ENCODE measurements around the gene PARK7.

Gene PARK7

DNA sequence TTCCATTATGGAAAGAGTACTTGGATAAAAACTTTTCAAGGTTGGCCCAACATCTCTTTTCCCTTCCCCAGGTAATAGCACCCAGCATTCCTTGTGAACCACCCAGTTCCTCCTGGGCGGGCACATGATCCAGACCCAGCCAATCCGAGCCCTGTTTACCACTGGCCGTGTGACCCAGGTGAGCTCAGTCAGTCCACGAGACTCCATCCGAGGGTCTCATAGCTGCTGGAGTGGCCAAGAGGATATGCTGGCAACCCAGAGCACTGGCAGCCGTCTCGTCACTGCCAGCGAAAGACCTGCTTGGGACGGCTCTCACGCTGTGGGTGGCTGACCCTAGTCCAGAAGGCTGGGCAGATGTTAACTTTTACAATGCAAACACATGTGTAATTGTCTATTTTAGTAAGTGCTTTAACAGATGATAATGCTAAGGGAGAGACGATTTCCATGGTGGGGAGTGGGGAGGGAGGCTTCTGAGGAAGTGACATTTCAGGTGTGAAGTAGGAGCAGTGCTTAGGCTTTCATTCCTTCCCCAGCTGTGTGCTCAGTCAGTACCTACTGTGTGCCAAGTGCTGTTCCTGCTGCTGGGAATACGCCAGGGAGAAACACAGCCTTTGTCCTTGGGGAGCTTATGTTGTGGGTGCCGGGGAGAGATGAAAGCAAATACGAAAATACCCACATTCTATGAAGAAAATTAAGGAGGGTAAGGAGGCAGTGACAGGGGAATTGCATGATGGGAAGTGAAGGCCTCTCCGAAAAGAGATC lies 24.5 kb downstream of the PARK7 start:
- DNase-seq: no peak

DNA sequence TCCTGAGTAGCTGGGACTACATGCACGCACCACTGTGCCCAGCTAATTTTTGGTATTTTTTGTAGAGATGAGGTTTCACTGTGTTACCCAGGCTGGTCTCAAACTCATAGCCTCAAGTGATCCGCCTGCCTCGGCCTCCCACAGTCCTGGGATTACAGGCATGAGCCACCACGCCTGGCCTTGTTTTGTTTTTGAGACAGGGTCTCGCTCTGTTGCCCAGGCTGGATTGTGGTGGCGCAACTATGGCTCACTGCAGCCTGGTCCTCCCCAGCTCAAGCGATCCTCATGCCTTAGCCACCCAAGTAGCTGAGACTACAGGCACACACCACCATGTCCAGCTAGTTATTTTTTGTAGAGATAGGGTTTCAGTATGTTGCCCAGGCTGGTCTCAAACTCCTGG lies 26.0 kb downstream of the PARK7 start:
- no peak for DNase-seq

DNA sequence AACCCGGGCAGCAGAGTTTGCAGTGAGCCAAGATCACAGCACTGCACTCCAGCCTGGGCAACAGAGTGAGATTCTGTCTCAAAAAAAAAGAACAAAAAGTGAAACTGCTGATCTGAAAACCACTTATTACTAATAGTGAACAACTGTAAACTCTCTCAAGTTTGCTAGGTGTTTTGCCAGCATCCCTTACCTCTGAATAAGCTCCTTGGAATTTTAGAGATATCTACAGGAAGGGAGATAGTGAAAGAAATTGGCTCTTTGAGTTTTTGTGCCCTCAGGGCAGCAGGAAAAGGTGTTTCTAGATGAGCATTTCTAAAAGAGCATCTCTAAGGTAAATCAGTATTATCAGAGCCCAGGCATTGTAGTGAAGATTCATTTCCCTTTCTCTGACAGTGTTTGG lies 27.1 kb downstream of the PARK7 start:
- no peak for DNase-seq

DNA sequence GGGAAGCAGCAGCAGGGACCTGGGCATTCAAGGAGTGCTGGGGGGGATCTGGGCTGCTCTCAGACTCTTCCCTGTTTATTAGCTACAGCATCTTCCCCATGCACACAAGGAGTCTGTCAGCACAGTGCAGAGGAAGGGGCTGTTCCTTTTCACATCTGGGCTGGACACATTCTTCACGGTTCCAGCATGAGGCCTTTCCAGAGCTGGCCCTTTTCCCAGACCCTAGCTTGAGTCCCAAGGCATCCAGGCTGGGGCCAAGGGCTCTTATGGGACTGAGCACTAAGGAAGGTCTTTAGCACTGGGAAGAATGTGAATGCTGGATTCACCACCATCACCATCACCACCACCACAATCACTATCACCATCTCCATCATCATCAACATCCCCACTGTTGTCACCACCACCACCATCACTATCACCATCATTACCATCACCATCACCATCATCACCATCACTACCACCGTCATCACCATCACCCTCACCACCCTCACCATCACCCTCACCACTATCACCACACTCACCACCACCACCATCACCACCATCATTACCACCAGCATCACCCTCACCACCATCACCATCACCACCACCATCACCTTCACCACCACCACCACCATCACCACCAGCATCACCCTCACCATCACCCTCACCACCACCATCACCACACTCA lies 28.4 kb downstream of the PARK7 start:
- DNase-seq: no peak

- no peak for DNase-seq
Observed at GRCh38 chr1:7991504-7992440, 30.3 kb downstream of the PARK7 start.

- no peak for DNase-seq
Observed at GRCh38 chr1:7992885-7993284, 31.4 kb downstream of the PARK7 start.

DNA sequence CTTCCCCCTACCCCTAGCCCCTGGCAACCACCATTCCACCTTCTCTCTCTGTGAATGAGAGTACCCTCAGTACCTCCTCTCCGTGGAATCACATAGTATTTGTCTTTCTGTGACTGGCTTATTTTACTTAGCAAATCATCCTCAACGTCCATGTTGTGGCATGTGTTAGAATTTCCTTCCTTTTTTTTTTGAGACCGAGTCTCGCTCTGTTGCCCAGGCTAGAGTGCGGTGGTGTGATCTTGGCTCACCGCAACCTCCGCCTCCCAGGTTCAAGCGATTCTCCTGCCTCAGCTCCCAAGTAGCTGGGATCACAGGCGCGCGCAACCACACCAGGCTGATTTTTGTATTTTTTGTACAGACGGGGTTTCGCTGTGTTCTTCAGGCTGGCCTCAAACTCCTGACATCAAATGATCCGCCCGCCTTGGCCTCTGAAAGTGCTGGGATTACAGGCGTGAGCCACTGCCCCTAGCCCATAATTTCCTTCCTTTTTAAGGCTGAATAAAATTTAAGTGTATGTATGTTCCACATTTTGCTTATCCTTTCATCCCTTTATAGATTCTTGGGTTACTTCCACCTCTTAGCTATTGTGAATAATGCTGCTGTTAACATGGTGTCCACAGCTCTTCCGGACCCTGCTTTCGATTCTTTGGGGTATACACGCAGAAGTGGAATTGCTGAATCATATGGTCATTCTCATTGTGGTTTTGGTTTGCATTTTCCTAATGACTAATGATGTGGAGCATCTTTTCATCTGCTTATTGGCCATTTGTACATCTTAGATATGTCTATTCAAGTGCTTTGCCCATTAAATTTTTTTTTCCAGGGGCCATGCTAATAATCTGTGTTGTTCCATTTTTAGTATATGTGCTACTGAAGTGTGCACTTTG lies 32.3 kb downstream of the PARK7 start:
- no peak for DNase-seq

- no peak for DNase-seq
Observed at GRCh38 chr1:7994827-7995226, 33.3 kb downstream of the PARK7 start.

DNA sequence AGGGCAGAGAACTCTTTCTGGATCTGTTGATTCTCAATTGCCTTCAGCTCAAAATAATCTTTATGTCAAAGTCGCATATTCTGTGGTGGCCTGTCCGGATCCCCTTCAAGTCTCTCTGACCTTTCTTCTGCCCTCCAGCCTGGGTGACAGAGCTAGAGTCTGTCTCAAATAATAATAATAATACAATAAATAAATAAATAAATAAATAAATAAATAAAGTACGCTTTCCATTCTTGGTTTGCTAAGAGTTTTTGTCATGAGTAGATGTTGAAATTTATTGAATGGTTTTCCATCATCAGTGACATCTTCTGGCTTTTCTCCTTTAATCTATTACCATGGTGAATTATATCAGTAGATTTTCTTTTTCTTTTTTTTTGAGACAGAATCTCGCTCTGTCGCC lies 33.9 kb downstream of the PARK7 start:
- DNase-seq: no peak

DNA sequence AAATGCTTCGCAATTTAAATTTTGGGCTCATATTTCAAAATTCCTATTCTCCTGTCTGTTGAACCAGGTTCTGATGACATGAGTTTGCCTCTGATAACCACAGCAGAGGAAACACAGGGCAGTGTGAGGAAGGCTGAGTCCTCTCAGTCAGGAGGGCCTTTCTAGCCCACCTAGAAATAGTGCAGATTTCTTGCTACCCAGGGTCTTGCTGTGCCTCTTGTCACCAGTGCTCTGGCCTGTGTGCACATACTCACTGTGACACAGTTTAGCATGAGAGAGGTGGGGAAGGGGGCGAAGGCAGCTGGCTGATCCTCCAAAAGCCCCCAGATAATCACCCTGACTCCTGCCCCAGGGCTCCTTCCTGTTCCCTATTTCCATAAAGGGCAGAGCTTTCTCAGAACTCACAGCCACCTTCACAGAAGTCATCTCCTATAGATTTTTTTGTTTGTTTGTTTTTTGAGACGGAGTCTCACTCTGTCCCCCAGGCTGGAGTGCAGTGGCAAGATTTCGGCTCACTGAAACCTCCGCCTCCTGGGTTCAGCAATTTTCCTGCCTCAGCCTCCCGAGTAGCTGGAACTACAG lies 40.9 kb downstream of the PARK7 start:
- DNase-seq: no peak

DNA sequence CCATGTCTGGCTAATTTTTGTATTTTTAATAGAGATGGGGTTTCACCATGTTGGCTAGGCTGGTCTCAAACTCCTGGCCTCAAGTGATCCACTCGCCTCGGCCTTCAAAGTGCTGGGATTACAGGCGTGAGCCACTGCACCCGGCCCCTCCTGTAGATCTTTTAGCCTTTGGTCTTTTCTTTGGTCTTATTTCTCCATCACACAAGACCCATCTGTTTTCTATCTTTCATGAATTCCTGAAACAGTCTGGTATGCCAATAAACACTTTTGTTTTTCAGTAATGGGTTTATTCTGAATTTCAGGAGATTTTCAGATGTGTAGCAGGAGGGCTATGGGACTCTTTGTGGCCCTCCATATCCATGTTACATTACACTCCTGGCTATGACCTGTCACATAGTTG lies 41.4 kb downstream of the PARK7 start:
- DNase-seq: no peak

- no peak for DNase-seq
Observed at GRCh38 chr1:8003438-8004112, 42.1 kb downstream of the PARK7 start.

DNA sequence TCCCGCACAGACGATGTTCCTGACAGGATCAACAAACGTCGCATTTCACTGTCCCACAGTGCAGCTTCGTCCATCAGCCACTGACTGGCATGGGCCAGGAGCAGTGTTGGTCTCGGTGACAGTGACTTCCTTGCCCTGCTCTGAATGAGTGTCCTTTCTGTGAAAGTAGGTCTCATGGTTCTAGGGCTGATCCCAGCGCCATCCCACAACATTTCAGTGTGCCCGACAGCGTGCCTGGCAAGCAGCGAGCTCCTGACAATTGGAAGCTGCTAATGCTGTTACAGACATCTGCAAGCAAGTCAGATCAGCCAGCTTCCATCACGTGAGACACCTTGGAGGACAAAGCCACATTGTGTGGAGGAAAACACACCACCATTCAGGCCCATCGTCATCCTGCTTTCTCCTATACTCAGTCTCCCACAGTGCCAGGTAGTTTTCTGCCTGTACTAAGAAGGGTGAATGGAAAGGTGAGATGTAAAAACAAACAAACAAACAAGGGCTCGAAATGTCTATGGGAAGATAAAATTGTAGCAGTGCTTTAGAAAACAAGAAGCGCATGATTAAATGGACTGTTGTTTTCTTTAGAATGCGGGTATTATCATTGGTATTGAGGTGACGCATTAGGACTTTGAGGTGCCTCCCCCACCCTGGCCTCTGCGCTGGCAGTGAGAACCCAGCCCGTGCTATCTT lies 42.7 kb downstream of the PARK7 start:
- no peak for DNase-seq

- DNase-seq: no peak
Observed at GRCh38 chr1:8004803-8005573, 43.5 kb downstream of the PARK7 start.

DNA sequence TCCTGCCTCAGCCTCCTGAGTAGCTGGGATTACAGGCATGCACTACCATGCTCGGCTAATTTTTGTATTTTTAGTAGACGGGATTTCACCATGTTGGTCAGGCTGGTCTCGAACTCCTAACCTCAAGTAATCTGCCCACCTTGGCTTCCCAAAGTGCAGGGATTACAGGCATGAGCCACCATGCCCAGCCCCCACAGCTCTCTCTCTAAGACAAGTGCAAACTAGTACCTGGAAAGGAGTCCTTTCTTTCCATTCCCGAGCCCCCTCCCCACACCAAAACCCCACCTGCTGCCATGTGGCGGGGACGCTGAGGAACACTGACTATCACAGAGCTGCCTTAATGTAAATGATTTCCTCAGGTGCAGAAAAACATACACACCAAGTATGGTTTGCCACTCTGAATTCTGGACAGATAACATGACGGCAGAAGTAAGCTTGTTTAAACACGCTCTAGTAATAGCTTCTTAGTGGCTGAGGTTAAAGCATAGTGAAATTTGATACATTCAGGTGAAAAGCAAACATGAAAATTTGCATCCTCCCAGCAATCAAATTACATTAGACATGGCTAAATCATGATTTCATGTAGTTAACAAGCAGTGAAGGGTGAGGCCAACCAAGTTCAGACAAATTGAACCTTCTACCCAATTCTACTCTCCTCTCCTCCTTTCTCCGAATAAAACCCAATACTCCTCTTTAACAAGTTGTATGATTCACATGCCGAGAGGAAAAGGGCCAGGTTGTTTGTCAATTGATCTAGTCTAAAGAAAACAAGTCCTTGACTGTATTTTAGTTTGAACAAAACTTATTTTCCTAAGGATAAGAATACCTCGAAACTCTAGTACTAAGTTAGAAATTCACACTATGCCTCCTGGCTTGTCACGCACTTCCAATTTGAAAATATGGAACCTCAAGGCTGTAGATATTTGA lies 44.8 kb downstream of the PARK7 start:
- DNase-seq: no peak

GRCh38 chr1:8009043-8010002 lies 47.8 kb downstream of the PARK7 start:
- DNase-seq: no peak

DNA sequence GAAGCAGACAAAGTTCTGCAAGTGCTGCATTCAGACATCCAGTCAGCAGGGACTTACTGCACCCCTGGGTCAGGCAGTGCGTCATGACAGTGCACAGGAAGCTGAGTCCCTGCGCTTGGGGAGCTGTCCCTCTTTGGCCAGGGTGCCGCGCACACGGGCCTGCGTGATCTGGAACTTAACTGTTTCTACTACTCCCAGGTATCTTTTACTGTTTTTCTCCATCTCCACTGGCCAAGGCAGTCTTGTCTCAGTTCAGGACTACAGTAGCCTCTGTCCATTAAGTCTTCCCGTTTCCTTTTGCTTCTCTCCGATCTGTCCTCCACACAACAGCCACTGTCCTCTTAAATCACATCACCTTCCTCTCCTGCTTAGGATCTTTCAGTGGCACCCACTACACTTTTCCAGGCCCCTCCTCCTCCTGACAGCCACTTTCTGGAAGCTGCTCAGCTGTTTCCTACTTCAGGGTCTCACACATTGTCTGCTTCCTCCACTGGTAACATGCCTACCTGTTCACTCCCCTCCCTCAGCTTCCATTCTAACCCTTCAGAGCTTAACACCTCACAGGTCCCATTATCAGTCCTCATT lies 48.7 kb downstream of the PARK7 start:
- DNase-seq: no peak

All from activated naive CD4-positive, alpha-beta T cell treated with Interleukin-2 at 50 U/mL for 16 hours (primary cell).